AG08395 (cell line): Measurements from ENCODE around the gene TRIM29.

ENCODE experiments used
- DNase-seq: peaks from one replicate; pipeline ENCODE4 v3.0.0; 2012; ENCODE audit warnings: mixed read lengths, low spot score

The TRIM29 gene

DNA sequence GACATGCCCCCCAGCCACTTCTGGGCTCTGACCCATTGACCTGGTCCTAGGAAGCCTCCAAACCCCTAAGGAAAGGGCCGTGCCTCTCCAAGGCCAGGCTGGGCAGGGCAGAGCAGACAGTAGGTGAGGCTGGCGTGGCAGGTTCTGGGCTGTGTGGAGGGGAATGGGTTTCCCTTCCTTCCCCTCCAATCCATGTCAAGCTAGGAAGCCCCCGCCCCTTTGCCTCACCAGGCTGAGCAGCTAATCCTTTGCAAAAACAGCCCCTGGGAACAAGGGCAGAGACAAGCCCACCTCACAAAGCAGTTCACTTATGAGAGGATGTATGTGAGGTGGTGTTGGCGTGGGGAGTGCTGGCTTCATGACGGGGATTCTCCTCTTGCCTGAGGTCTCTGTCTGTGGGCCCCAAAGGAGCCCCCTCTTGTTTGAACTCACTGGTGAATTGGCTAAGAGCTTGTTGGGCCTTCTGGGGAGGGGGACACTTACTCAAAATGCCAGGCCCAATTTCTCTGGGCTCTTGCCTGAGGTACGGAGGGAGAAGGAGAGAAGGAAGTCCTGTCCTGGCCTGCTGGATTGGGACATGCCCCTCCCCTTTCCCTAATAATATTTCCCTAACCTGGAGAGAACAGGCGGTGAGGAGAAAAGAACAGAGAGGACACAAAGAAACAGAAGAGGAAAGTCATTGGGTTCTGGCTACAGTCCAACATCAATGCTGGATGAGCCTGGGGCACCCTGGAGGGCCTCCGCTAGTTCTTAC lies 1.6 kb upstream of the TRIM29 start:
- DNase-seq: no peak

DNA sequence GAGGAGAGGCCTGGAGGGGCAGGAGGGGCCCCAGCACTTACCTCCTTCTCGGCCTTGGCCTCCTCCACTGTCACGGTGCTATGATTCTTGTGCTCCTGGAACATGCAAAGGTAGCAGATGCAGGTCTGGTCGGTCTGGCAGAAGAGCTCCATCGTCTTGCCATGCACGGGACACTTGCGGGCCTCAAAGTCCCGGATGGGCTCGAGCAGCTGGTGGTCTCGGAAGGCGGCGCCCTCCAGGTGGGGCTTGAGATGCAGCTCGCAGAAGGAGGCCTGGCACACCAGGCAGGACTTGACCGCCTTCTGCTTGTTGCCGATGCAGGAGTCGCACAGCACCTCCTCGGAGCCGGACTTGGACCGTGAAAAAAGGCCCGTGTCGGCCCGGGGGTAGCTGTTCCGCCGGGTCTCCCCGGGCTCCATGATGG lies 714 bp downstream of the TRIM29 start:
- DNase-seq: no peak

DNA sequence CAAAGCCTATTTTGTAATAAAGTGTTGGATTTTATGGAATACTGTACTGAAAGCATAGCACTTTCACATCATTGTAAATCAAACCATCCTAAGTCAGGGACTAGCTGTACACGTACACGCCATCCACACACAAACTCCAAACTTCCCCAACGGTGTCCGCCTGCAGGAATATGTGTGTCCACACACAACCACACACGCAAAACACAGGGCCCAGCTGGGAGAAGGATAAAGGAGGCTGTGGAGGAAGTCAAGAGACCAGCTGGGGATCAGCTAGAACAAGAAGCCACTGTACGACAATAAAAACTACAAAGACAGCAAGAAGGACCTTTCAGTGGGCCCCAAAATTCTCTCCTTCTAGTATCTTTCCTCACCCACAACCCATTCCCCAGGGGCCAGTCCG lies 1.6 kb downstream of the TRIM29 start:
- no peak for DNase-seq

DNA sequence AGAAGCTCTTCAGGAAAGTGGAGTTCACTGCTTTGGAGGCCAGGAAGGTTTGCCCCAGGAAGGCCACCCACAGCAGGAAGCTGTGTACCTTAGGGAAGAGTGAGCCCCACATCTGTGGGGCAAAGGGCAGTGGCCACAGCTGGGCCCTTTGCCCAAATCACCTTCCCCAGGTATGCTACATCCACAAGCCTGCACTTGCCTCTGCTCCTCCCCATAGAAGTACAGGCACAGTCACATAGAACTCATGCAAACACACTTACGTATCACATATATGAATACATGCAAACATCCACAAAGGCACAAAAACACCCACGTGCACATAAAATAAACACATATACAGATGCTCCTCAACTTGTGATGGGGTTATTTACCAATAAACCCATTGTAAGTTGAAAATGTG lies 2.1 kb downstream of the TRIM29 start:
- no peak for DNase-seq

DNA sequence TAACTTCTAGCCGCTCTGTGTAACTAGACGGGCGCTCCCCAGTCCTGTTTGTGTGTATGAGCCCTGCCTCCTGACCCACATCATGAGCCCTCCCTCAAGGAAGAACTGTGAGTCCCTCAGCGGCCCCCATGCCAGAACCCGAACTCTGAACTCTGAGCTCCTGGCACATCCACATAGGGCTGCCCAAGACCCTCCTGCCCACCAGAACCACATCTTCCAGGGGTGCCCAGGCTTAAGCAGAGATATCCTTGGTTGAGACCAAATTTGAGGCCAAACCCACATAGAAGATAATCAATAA lies 3.0 kb downstream of the TRIM29 start:
- DNase-seq: no peak

DNA sequence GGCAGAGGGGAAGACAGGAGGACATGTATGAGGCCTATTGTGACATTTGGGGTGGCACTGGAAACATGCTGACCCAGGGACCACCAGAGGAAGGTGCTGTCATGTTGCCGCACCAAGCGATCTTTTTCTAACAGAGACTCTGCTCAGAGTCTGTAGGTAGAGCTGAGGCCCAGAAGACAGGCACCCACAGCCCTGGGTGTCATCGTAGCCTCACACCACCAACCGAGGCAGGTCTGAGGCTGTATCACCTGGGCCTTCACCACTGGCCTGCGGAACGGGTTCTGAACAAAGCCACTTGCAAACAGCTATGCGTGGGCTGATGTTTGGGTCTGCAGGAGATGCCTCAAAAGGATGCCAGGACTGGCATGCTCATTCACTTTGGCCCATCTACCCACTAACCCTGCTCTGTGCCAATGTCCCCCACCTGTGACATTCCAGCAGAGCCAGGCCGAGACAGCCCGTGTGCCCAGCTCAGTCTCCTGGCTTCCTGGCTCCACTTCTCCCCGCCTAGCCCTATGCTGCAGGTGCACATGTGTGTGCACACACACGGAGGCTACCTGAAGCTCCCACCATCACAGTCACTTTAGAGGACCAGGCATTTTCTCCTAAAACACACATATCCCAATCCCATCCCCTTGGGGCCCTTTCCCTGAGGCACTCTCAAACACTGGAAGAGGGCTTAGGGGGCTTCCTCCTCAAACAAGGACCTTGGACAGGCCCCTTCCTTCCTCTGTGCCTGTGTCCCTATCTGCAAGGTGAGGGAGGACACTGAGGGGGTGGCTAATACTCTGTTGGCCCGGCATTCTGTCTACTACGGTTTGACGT lies 3.6 kb downstream of the TRIM29 start:
- DNase-seq: no peak

DNA sequence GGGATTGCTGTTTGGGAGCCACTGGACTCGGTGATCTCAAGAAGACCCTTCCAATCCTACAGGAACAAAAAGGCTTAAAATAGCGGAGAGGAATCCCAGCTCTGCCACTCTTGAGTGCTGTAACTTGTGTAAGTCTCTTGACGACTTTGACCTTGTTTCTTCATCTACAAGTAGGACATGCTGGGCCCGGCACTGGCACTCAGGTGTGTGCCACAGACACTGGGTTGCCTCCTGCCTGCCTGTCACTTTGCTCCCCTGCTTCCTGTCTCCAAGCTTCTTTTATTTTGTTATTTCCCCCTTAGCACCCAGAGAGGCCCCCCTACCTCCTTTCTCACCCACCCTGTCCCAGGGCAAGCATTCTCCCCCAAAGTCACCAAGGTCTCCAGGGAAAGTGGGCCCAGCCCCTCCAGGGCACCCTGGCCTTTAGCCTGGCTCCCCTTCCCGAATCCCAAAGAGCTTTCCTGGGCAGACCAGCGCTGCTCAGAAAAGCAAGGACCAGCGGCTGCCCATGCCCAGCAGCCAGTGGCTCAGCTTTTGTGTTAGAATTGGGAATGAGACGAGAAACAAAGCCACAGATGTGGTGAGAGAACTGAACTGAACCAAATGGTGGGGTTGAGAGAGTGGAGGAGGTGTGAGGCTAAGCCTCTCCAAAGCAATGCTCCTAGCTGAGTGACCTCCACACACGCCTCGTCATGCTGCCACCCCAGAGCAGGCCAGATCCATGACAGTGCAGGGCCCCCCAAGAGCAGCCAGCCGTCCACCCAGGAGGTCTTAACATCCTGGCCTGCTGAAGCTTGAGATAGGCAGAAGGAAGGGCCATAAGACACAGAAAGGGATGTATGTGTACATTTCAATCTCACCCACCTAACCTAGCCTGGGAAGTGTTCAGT lies 4.5 kb downstream of the TRIM29 start:
- DNase-seq: no peak

DNA sequence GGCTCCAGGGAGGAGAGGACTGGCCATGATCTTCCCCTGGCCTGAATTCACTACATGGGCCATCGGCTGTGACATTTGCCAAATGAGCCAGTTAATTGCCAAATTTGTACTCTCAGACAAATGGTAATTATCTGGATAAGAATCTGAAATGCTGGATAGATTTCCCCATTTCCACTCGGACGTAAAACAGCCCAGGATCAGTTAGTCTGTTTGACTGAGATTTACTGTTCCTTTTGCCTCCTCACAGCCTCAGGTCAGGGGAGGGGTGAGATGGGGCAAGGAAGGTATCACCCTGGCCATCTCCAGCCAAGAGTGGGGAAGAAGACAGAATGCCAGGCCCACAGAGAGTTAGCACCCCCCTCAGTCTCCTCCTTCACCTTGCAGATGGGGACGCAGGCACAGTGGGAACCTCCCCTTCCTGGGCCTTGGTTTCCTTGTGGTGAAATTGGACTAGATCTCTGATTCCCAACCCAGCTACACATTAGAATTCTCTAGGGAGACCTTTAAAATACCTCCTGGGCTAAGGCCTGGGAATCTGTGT lies 5.2 kb downstream of the TRIM29 start:
- DNase-seq: no peak

DNA sequence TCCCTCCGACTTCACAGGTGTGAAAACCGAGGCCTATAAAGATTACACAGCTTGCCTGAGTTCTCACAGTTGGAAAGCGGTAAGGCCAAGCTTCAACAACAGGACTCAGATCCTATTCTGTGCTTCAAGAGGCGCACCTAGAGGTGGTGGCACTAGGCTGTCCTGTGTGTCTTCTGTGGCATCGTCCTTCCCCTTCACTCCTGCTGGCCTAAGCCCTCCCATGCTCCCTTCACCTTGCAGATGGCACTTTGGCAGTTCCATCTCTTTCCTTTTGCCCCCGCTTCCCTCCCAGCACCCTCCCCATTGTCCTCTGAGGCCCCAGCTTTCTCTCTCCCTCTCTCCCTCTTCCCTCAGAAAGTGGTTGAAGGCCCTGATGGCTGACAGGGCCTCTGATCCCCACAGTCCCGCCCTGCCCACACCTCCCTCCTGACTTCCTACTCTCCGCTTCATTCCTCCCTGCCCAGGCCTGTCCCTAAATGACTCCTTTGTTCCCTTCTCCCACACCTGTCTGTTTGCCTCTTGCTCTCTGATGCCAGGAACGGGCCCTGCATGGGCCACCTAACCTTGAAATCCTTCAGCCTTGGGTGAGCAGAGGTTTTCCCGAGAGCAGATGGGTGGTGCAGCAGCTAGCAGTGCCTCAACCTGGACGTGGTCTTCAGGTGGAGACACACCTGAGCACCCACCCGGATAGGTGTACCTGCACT lies 5.8 kb downstream of the TRIM29 start:
- DNase-seq: no peak

DNA sequence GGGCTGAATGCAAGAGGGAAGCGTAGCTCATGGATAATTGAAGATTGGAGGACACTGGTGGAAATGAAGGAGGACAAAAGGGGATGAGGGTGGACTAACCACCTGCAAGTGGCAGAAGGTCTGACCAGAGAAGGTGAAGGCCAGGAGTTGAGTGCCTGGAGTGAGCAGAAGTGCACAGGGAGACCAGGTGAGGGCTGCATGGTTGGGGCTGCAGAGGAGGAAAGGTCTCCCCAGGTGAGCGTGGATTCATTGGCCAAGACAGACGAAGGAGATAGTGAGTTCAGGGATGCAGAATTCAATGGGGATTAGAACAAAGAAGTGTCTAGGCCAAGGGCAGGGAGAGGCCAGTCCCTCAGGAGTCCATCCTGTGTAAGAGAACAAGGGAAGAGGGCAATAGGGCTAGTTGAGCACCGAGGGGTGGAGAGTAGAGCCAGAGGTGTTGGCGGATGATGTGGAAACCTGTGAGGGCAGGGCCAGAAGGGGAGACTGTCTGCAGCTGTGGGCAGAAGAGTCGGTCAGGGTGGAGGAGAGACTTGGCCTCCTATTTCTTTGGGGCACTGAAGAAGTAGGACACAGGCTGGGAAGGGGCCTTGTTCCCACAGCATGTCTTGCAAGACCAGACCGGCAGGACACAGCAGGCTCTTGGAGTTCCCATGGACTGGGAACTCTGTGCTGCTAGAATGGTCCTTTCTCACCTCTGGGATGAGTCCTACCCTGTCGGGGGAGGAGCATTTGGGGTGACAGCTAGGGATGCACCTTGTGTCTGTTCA lies 6.7 kb downstream of the TRIM29 start:
- DNase-seq: no peak

DNA sequence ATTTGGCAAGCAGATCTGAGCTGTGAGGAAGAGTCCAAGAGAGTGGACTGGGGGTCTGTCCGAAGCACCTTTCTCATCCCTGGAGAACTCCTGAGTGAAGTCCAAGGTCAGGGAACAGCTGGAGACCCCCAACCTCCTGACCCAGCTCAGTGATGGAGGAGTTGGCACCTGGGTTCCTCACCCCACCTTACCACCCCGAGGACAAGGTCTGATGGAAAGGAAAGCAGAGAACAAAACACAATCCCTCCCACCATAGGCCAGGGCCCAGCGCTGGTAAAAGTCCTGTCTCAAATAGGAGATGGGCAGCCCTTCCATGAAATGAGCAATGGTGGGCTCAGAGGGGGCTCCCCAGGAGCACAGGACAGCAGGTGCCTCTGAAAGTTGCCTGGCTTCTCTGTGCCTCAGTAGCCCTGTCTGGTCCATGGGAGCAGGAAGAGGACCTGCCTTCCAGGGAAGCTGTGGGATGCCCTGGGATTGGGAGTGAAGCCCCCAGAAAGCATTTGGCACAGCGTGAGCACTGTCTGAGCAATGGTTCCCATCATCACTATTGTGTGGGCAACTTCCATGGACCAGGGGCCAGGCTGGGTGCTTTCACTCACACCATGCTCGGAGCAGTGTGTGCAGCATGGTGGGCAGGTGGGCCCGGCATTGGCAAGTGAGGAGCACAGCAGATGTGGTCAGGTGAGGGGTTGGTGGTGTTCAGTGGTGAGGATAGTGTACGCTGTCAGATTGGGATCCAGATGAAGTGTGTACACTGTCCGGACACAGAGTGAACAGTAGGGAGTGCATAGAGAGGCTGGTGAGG lies 7.5 kb downstream of the TRIM29 start:
- no peak for DNase-seq

DNA sequence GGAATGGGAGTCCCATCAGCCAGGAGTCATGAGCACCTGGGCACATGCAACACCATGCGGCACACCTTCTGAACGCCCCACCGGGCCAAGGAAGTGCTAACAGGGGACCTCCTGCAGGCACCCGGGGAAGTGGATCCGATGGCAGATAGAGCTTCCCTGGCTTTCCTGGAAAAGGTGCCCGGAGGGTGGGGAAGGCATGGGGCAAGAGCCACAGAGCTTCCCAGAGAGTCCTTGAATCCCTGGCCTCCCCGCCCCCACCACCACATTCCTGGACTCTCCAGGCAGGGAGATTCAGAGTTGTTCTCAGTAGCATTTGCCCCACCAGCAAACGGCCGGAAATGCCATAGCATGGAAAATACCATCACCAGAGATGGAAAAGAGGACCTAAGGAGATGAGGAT lies 8.3 kb downstream of the TRIM29 start:
- no peak for DNase-seq

DNA sequence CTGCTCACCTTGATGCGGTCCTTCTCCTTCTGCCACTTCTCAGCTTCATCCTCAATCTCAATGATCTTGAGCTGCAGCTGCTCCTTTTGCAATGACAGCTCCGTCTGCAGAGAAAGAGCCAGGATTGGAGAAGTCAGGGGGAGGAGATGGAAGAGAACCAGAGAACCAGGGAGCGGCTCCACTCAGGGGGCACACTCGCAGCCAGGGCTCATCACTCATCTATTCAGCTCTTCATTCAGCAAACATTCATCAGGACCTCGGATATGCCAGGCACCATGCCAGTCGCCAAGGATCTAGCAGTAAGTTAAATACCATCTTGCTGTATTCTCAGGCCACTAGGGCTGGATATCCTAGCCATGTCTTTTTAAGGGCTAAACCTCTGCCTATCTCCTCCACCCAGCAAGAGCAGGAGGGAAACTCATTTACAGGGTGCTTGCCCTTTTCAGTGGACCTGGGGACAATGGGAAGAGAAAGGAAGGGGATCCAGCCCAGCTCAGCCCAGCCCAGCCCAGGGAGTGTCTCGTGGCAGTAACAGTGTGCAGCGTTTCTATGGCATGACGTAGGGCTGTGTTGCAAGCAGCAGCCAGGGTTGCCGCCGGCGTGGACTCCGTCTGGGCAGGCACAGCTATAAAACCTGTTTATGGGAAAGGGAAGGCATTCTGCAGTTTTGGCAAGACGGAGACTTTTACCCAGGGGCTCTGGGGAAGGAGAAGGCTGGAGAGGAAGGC lies 9.4 kb downstream of the TRIM29 start:
- DNase-seq: peak; percentile 82

DNA sequence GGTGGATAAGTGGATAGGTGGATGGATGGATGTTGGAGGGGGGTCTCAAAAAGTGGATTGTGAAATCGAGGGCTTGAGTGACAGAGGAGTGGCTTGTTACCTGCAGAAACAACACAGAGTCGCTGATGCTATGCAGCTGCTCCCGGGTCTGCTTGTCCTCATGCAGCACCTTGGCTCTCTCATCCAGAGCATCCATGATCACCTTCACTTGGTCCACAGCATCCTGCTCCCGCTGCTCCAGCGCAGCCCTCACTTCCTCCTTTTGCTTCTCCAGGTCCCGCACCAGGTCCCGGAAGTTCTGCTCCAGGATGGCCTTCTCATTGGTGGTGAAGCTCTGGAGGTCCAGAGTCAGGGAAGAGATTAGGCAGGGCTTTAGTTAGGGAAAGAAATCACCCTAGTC lies 10.7 kb downstream of the TRIM29 start:
- no peak for DNase-seq

DNA sequence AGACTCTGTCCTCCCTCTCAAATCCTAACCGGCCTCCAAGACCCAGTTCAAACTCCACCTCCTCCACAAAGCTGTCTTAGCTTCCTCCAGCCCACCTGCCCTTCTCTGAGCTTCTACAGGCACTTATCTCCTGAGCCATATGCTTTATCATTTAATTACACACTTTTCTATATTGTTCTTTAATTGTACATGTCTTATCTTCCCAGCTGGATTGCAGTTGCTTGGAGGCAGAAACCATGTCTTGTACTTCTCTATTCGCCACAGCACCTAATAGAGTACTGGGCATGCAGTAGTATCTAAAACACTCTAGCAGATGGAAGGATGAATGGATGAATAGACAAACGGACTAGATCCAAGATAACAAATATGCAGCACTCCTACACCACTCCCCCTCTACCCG lies 11.3 kb downstream of the TRIM29 start:
- no peak for DNase-seq

DNA sequence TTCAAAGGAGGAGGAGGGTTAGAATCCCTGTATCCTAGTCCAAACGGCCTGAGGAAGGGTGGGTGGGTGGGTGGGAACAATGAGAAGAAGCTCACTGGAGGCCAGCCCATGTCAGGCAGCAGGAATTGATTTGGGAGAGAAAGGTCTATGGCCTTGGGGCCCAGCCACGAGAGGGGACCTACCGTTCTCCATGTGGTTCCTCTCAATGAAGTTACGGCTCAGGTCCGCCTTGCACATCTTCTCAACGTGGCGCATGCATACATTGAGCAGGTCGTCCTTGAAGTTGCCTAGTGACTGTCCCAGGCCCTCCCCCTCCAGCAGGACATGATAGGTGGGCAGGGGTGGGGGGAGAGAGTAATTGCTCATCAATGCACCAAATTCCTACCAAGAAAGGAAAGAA lies 12.4 kb downstream of the TRIM29 start:
- DNase-seq: no peak

DNA sequence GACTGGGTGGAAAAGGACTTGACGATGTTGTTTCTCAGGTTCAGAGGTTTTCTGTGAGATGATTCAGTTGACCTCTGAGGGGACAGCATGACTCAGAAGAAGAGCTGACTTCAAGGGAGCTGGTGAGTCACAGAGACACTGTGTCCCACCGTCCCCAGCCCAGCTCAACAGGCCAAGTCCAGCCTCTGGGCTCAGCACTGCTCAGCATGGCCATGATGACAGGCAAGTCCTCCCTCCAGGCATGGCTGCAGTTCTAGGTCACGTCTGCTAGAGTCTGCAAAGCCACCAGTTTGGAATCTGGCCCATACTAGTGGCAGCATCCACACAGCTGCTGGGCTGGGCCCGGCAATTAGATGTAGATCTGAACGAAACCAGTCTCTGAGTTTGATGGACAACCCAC lies 12.9 kb downstream of the TRIM29 start:
- peak; percentile 65 for DNase-seq

DNA sequence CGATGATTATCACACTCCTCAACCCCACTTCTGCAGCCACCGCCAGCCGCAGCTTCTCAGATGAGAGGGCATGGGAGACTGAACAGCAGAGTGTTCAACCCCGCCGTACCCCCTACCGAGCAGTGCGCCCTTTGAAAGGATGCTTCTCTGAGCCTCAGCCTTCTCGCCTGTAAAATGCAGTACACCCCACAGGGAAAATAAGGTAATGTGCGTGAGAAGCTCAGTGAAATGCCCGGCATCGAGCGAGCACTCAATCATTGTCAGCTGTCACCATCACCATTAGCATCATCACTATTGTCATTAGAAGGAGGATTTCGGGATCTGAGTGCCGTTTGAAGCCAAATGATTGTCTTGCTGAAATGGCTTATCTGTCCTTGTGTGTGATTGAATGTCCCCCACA lies 13.6 kb downstream of the TRIM29 start:
- DNase-seq: no peak

DNA sequence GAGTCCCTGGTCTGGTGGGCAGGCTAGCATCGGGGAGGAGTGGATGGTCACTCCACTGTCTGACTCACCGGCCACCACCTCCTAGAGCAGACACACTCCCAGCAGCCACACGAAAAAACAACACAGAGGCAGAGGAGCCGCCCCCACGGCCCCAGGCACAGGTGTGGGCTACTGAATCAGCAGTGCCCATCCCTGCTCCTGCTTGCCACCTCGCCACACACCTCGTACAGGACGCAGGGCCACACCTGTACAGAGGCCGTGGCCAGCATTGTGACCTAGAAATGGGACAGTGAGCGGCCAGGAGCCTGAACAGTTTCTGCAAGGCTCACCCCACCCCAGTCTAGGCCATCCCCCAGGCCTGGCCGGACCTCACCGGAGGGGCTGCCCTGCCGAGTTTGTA lies 14.0 kb downstream of the TRIM29 start:
- no peak for DNase-seq
